ENCODE results near the gene SV2B. TPM values are rescaled to one million over a fixed set of nuclear protein-coding genes. Genes with fewer than 3 reads are reported as not detected.

The SV2B gene
- total RNA-seq, 1 donor = not detected

DNA sequence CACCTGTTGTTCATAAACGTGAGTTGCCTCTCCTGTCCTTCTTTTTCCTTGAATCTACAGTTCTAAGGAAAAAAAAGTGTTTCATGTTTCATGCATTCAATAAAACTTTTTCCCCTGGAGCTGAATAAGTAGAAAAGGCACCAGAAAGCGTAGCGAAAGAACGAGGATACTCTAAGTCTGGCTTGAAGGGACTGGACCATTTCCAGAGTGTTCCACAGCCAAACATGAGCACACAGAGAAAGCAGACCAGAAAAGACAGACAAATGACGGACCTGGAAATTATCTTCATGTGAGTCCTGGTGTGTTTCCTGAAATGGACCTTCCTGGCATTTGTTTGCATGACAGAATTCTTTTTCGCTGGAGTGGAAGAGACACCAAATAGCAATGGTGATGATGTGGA, 204.7 kb downstream of the SV2B start:
- H3K4me3 ChIP-seq (ENCODE audit: low read depth, low read length) = no peak overlapping the region
- no peak for DNase-seq (ENCODE audit: low read depth)

DNA sequence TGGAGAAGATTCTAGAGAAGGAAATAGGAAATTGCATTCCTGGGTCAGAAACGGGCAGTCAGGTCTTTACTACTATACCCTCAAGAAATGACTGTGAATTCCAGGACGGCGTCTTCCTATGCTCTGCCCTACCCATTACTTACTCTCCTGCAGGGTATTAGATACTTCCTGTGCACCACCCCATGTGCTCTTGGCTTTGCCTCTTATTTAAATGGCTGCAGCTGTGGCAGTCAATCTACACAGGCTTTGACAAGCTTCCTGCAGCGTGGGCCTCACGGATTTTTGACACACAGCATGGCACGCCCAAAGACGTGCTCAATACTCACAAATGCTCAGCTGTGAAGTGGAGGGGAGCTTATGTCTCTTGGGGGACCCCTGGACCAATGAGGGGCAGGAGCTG, 206.1 kb downstream of the SV2B start:
- no peak for DNase-seq (ENCODE audit: low read depth)
- TF ChIP-seq CTCF (IDR thresholded peaks at IDR 0.05; ENCODE audit: insufficient read depth, low read depth, low read length) = no peak
- no peak overlapping the region for H3K4me3 ChIP-seq (ENCODE audit: low read depth, low read length)

More for the DNA sequence above, 204.7 kb downstream of the SV2B start:
- TF ChIP-seq CTCF (IDR thresholded peaks at IDR 0.05; ENCODE audit: insufficient read depth, low read depth, low read length) = no peak

DNA sequence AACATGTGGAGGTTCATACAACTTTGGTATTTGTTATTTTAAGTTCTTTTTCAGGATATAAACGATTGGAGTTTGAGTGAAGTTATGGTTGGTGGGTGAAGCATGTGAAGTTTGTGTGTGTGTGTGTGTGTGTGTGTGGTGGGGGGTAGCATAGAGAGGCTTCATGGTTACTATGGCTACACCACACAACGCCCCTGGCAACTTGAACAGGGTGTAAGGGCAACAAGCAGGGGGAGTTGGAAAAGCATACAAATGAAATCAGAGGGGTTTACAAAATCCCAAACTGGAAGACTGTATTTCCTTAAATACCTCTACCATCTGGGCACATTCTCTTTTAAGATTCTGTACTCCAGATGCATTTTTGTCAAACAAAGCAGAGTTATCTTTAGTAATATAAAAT, 207.5 kb downstream of the SV2B start:
- TF ChIP-seq CTCF (IDR thresholded peaks at IDR 0.05; ENCODE audit: insufficient read depth, low read depth, low read length) = no peak
- no peak for DNase-seq (ENCODE audit: low read depth)
- no peak overlapping the region for H3K4me3 ChIP-seq (ENCODE audit: low read depth, low read length)

- TF ChIP-seq CTCF (IDR thresholded peaks at IDR 0.05; ENCODE audit: insufficient read depth, low read depth, low read length) = no peak
- no peak overlapping the region for H3K4me3 ChIP-seq (ENCODE audit: low read depth, low read length)
- no peak for DNase-seq (ENCODE audit: low read depth)
Observed at GRCh38 chr15:91308199-91308598, 208.1 kb downstream of the SV2B start.

- DNase-seq (ENCODE audit: low read depth) = no peak
- no peak for TF ChIP-seq CTCF (IDR thresholded peaks at IDR 0.05; ENCODE audit: insufficient read depth, low read depth, low read length)
- no peak overlapping the region for H3K4me3 ChIP-seq (ENCODE audit: low read depth, low read length)
Observed at GRCh38 chr15:91308855-91309254, 208.8 kb downstream of the SV2B start.

GRCh38 chr15:91311986-91312385, 211.9 kb downstream of the SV2B start:
- H3K4me3 ChIP-seq (ENCODE audit: low read depth, low read length) = no peak overlapping the region
- no peak for TF ChIP-seq CTCF (IDR thresholded peaks at IDR 0.05; ENCODE audit: insufficient read depth, low read depth, low read length)
- no peak for DNase-seq (ENCODE audit: low read depth)

GRCh38 chr15:91316126-91316525, 216.1 kb downstream of the SV2B start:
- TF ChIP-seq CTCF (IDR thresholded peaks at IDR 0.05; ENCODE audit: insufficient read depth, low read depth, low read length) = no peak
- no peak overlapping the region for H3K4me3 ChIP-seq (ENCODE audit: low read depth, low read length)
- no peak for DNase-seq (ENCODE audit: low read depth)

Measured in fibroblast of villous mesenchyme (primary cell).